ENCODE data around the gene ARHGEF25.

The ARHGEF25 gene

GRCh38 chr12:57621497-57622292 lies 10.5 kb downstream of the ARHGEF25 start (continued):
- TF ChIP-seq ZXDB (tag by site-specific recombination; IDR thresholded peaks at IDR 0.05), result 0 out of 2 replicates have a peak, but pooled peaks have one; percentile 31
- no peak for TF ChIP-seq ZNF664 (tag by site-specific recombination; IDR thresholded peaks at IDR 0.05)
- no peak for TF ChIP-seq GLI2 (tag by site-specific recombination; IDR thresholded peaks at IDR 0.05; ENCODE audit: borderline replicate concordance, low read depth)
- TF ChIP-seq ELK4 (IDR thresholded peaks at IDR 0.05; ENCODE audit: borderline replicate concordance, low read depth, low read length), result no peak
- TF ChIP-seq ZSCAN5A (tag by site-specific recombination; IDR thresholded peaks at IDR 0.05), result no peak
- TF ChIP-seq GLIS1 (tag by site-specific recombination; IDR thresholded peaks at IDR 0.05), result peak; percentile 84
- TF ChIP-seq MZF1 (tag by site-specific recombination; IDR thresholded peaks at IDR 0.05; ENCODE audit: borderline replicate concordance), result no peak
- peak; percentile 61; the same call in 1 of the 2 replicates for TF ChIP-seq ZNF2 (tag by site-specific recombination; IDR thresholded peaks at IDR 0.05)
- no peak for TF ChIP-seq ZNF473 (tag by site-specific recombination; IDR thresholded peaks at IDR 0.05)
- TF ChIP-seq GLIS2 (tag by site-specific recombination; IDR thresholded peaks at IDR 0.05), result peak; percentile 87
- TF ChIP-seq ZBTB48 (tag by site-specific recombination; IDR thresholded peaks at IDR 0.05), result no peak
- peak; percentile 48; the same call in 1 of the 2 replicates for TF ChIP-seq SP7 (tag by site-specific recombination; IDR thresholded peaks at IDR 0.05)
- TF ChIP-seq ZSCAN16 (tag by site-specific recombination; IDR thresholded peaks at IDR 0.05), result no peak
- no peak for TF ChIP-seq ZNF449 (tag by site-specific recombination; IDR thresholded peaks at IDR 0.05)
- TF ChIP-seq ZBTB10 (tag by site-specific recombination; IDR thresholded peaks at IDR 0.05), result no peak
- no peak for TF ChIP-seq ZNF121 (tag by site-specific recombination; IDR thresholded peaks at IDR 0.05)
- TF ChIP-seq ZNF600 (tag by site-specific recombination; IDR thresholded peaks at IDR 0.05), result peak; percentile 63; the same call in 1 of the 2 replicates
- TF ChIP-seq ZNF580 (tag by site-specific recombination; IDR thresholded peaks at IDR 0.05), result no peak
- no peak for TF ChIP-seq ZNF660 (tag by site-specific recombination; IDR thresholded peaks at IDR 0.05)
- TF ChIP-seq ZFP37 (tag by site-specific recombination; IDR thresholded peaks at IDR 0.05), result peak; percentile 35; the same call in 1 of the 2 replicates
- TF ChIP-seq ZNF19 (tag by site-specific recombination; IDR thresholded peaks at IDR 0.05; ENCODE audit: low read depth), result no peak
- TF ChIP-seq ZNF596 (tag by site-specific recombination; IDR thresholded peaks at IDR 0.05), result no peak
- TF ChIP-seq ZNF513 (tag by site-specific recombination; IDR thresholded peaks at IDR 0.05), result no peak
- no peak for TF ChIP-seq ZFP41 (tag by site-specific recombination; IDR thresholded peaks at IDR 0.05; ENCODE audit: borderline replicate concordance)
- no peak for TF ChIP-seq ZNF423 (tag by site-specific recombination; IDR thresholded peaks at IDR 0.05)
- TF ChIP-seq ZNF146 (tag by site-specific recombination; IDR thresholded peaks at IDR 0.05), result no peak
- no peak for TF ChIP-seq BCL6B (tag by site-specific recombination; IDR thresholded peaks at IDR 0.05)
- TF ChIP-seq FEZF1 (tag by site-specific recombination; IDR thresholded peaks at IDR 0.05), result no peak
- TF ChIP-seq ZNF747 (tag by site-specific recombination; IDR thresholded peaks at IDR 0.05), result no peak
- TF ChIP-seq ZNF211 (tag by site-specific recombination; IDR thresholded peaks at IDR 0.05; ENCODE audit: low read depth), result no peak
- no peak for TF ChIP-seq ZNF843 (tag by site-specific recombination; IDR thresholded peaks at IDR 0.05)

All from HEK293 (cell line).